HFFc6 (cell line): ENCODE measurements around the gene HSD17B12. TPM values are rescaled to one million over a fixed set of nuclear protein-coding genes. Genes with fewer than 3 reads are reported as not detected.
"Not testable (repeated sequence)": the region's sequence is repeated elsewhere in the genome, so short reads cannot be mapped to it uniquely, and the experiment has no call there.

Experiments
- DNase-seq: peaks from one replicate; pipeline ENCODE4 v3.0.0-alpha.2; 2018
- H3K27ac Mint-ChIP-seq: 2 replicates; pipeline ENCODE4 v1.8.0; 2020; ENCODE audit warnings: mild to moderate bottlenecking, mixed read lengths
- H3K27me3 Mint-ChIP-seq: 2 replicates; pipeline ENCODE4 v1.8.0; 2021; ENCODE audit warnings: mild to moderate bottlenecking, moderate library complexity, mixed read lengths; ENCODE audit not compliant: insufficient read depth
- H3K36me3 Mint-ChIP-seq: 2 replicates; pipeline ENCODE4 v1.8.0; 2021; ENCODE audit warnings: low read depth, mixed read lengths
- H3K4me1 Mint-ChIP-seq: 2 replicates; pipeline ENCODE4 v1.8.0; 2020; ENCODE audit warnings: low read depth, mixed read lengths
- H3K4me3 Mint-ChIP-seq: 2 replicates; pipeline ENCODE4 v1.8.0; 2020; ENCODE audit warnings: mild to moderate bottlenecking, moderate library complexity, mixed read lengths
- H3K9me3 Mint-ChIP-seq: 2 replicates; pipeline ENCODE4 v1.8.0; 2020; ENCODE audit warnings: mild to moderate bottlenecking, mixed read lengths
- total RNA-seq, 6 experiments: library from RNA; stranded (reverse); fragmentation: NEBNext Ultra II Directional; extraction: Animal tissue kit (Norgen Biotek cat#: 25700); gene quantifications; 2 replicates in 1 of 6; 3 replicates in 5 of 6; pipeline ENCODE4 v1.2.3, GENCODE V29; 2021
- TF ChIP-seq, protein P1 (sequence below): fragments of 200-600 bp; sonication (generic); IDR thresholded peaks from 2 replicates; pipeline ENCODE4 v1.5.0; 2021; ENCODE audit warnings: antibody characterized with exemption, mild to moderate bottlenecking

The HSD17B12 gene
- total RNA-seq, 6 experiments from 2014 or later = 89.1 to 119 (median 99.0) TPM

DNA sequence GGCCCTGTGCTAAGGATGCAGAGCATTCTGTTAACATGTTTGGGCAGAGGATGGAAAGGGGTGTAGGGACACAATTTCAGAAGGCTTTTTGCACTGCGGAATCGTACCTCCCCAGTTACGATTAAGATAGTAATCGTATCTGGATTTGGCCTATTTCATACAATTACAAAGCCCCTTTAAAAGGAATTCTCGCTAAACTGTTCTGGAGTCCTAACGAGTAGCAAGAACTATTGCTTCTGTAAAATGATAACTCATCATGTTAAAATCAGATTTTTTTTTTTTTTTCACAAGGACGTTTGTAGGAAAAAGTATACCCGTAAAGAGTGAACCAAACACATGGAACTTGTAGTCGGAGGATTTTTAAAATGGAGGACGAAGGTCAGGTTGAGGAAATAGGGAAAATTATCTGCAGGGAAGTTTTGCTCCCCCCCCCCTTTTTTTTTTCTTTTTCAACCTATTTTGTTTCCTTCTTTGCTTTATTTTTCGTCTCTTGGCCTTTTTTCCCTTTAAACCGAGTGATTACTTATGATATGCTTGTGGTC lies 934 bp downstream of the HSD17B12 start:
- Mint-ChIP-seq H3K9me3 (peaks cover 9% of the 10 kb centered on the region), H3K27me3 (no peaks in the 10 kb centered on the region; the same call in 1 of the 2 replicates), H3K4me1 (peaks cover 41% of the 10 kb centered on the region), H3K36me3 (peaks cover 28% of the 10 kb centered on the region), H3K4me3 (peak overlapping the region; percentile 97), H3K27ac (peak overlapping the region; percentile 100)
- TF ChIP-seq, protein P1, sequence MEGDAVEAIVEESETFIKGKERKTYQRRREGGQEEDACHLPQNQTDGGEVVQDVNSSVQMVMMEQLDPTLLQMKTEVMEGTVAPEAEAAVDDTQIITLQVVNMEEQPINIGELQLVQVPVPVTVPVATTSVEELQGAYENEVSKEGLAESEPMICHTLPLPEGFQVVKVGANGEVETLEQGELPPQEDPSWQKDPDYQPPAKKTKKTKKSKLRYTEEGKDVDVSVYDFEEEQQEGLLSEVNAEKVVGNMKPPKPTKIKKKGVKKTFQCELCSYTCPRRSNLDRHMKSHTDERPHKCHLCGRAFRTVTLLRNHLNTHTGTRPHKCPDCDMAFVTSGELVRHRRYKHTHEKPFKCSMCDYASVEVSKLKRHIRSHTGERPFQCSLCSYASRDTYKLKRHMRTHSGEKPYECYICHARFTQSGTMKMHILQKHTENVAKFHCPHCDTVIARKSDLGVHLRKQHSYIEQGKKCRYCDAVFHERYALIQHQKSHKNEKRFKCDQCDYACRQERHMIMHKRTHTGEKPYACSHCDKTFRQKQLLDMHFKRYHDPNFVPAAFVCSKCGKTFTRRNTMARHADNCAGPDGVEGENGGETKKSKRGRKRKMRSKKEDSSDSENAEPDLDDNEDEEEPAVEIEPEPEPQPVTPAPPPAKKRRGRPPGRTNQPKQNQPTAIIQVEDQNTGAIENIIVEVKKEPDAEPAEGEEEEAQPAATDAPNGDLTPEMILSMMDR = no peak
- DNase-seq = peak; percentile 3

- H3K9me3 Mint-ChIP-seq, DNase-seq, H3K27me3 Mint-ChIP-seq: not testable (repeated sequence)
- Mint-ChIP-seq H3K36me3 (peaks cover 29% of the 10 kb centered on the region), H3K4me1 (peaks cover 45% of the 10 kb centered on the region), H3K27ac (peak overlapping the region; percentile 100), H3K4me3 (peak overlapping the region; percentile 97)
These were observed 1.5 kb downstream of the HSD17B12 start for GRCh38 chr11:43682081-43682480.

GRCh38 chr11:43685440-43685839 lies 4.9 kb downstream of the HSD17B12 start:
- no peak for DNase-seq
- H3K27me3 Mint-ChIP-seq = no peaks in the 10 kb centered on the region; the same call in 1 of the 2 replicates
- H3K4me3 Mint-ChIP-seq = no peak overlapping the region
- peaks cover 47% of the 10 kb centered on the region for H3K4me1 Mint-ChIP-seq
- TF ChIP-seq, protein P1 = peak; percentile 27; the same call in 1 of the 2 replicates
- no peaks in the 10 kb centered on the region; the same call in 1 of the 2 replicates for H3K9me3 Mint-ChIP-seq
- H3K36me3 Mint-ChIP-seq = peaks cover 40% of the 10 kb centered on the region
- no peak overlapping the region for H3K27ac Mint-ChIP-seq

GRCh38 chr11:43686207-43686606 lies 5.7 kb downstream of the HSD17B12 start:
- Mint-ChIP-seq H3K4me1 (peaks cover 46% of the 10 kb centered on the region), H3K9me3 (no peaks in the 10 kb centered on the region), H3K4me3 (no peak overlapping the region), H3K36me3 (peaks cover 44% of the 10 kb centered on the region), H3K27me3 (no peaks in the 10 kb centered on the region; the same call in 1 of the 2 replicates), H3K27ac (no peak overlapping the region)
- no peak for DNase-seq
- TF ChIP-seq, protein P1 = no peak

DNA sequence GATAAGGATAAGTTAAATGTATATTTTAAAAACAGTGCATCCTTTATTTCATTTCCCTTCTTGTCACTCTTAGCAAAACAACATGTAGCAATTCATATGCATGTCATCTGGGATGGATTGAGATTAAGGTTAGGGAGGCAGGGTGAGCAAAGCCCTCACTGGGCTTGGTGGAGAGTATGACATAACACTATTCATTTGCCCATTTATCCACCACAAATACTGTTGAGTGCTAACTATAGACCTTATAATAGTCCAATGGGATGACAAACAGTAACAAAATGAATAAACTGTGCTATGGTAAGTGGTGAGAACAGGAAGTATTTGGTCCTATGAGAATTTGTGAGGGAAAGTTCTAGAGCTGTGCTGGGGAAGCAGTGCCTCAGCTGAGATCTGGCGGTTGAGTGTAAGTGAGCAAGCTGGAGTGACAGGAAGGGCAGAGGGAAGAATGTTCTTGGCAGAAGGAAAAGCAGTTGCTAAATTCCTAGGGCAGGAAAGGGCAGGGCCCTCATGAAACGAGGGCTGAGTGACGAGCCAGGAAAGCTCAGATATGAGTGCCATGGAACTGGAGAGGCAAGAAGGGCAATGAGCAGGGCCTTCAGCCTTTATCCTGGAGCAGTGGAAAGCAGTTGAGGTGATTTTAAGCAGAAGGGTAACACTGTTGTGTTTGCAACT lies 6.7 kb downstream of the HSD17B12 start:
- DNase-seq = no peak

DNA sequence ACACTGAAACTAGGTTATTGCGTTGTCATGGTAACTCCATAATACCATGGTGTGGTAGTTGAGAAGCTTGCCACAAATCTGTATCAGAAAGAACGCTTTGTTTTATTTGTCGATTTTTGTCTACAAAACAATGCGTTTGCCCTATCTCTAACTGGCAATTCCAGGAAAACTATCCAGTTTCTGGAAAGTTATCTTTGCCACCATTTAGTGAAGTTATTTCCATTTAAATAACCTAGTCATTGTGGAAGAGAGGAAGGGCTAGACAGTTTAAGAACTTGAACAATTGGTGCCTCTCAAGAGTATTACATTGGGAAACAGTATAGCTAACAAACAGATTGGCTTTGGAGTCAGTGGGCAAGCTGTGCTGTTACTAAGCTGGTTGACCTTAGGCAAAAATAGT lies 7.9 kb downstream of the HSD17B12 start:
- no peaks in the 10 kb centered on the region; the same call in 1 of the 2 replicates for H3K27me3 Mint-ChIP-seq
- peaks cover 39% of the 10 kb centered on the region for H3K36me3 Mint-ChIP-seq
- no peak for DNase-seq
- H3K27ac Mint-ChIP-seq = no peak overlapping the region
- no peaks in the 10 kb centered on the region for H3K9me3 Mint-ChIP-seq
- peaks cover 51% of the 10 kb centered on the region for H3K4me1 Mint-ChIP-seq
- TF ChIP-seq, protein P1 = no peak
- H3K4me3 Mint-ChIP-seq = no peak overlapping the region

More for the DNA sequence above, 6.7 kb downstream of the HSD17B12 start:
- Mint-ChIP-seq H3K27ac (peak overlapping the region; percentile 5; the same call in 1 of the 2 replicates), H3K27me3 (no peaks in the 10 kb centered on the region; the same call in 1 of the 2 replicates), H3K4me1 (peaks cover 44% of the 10 kb centered on the region), H3K36me3 (peaks cover 47% of the 10 kb centered on the region), H3K4me3 (no peak overlapping the region), H3K9me3 (no peaks in the 10 kb centered on the region)
- TF ChIP-seq, protein P1 = no peak
